WTC11 (cell line): Measurements from ENCODE around the gene STK39. TPM values are rescaled to one million over a fixed set of nuclear protein-coding genes. Genes with fewer than 3 reads are reported as not detected.

ENCODE experiments used
- ATAC-seq: fragments of 200-7000 bp; cut with Tn5 transposase; 2 replicates; pipeline ENCODE4 v1.10.0; 2021; ENCODE audit warnings: mild to moderate bottlenecking, moderate library complexity
- CTCF ChIA-PET: fragments of 300-600 bp; sonication (Branson Sonifier 250); formaldehyde crosslinking; loops from one replicate; lab custom pipeline; 2021; ENCODE audit warnings: antibody characterized with exemption; lab: Charles Lee
- POLR2A ChIA-PET: fragments of 350-600 bp; sonication (Branson Sonifier 250); formaldehyde crosslinking; loops from one replicate; lab custom pipeline; 2021; ENCODE audit warnings: antibody characterized with exemption; lab: Charles Lee
- DNase-seq: peaks from one replicate; pipeline ENCODE4 v3.0.0; 2021; ENCODE audit warnings: low spot score
- H3K27ac Mint-ChIP-seq: 2 replicates; pipeline ENCODE4 v1.8.0; 2021; ENCODE audit warnings: mixed read lengths
- H3K27me3 Mint-ChIP-seq: 2 replicates; pipeline ENCODE4 v1.8.0; 2021; ENCODE audit warnings: low read depth, mild to moderate bottlenecking, moderate library complexity, mixed read lengths
- H3K36me3 Mint-ChIP-seq: 2 replicates; pipeline ENCODE4 v1.8.0; 2021; ENCODE audit warnings: mixed read lengths
- H3K4me1 Mint-ChIP-seq: 2 replicates; pipeline ENCODE4 v1.8.0; 2022; ENCODE audit warnings: mixed read lengths
- H3K4me3 Mint-ChIP-seq: 2 replicates; pipeline ENCODE4 v1.8.0; 2021; ENCODE audit warnings: mild to moderate bottlenecking, moderate library complexity, mixed read lengths
- H3K9me3 Mint-ChIP-seq: 2 replicates; pipeline ENCODE4 v1.8.0; 2021; ENCODE audit warnings: mixed read lengths
- ATF1 ChIP-seq: sonication (generic); formaldehyde crosslinking; IDR thresholded peaks from 2 replicates; pipeline ENCODE4 v1.8.1; 2023; ENCODE audit warnings: mild to moderate bottlenecking, moderate library complexity, missing genetic modification reagents
- ESRRA ChIP-seq: sonication (generic); formaldehyde crosslinking; IDR thresholded peaks from 2 replicates; pipeline ENCODE4 v1.8.1; 2022; ENCODE audit warnings: mild to moderate bottlenecking, missing genetic modification reagents, borderline replicate concordance
- ETV6 ChIP-seq: sonication (generic); formaldehyde crosslinking; IDR thresholded peaks from 2 replicates; pipeline ENCODE4 v1.8.1; 2022; ENCODE audit warnings: mild to moderate bottlenecking, missing genetic modification reagents
- FOXK1 ChIP-seq: sonication (generic); formaldehyde crosslinking; IDR thresholded peaks from 2 replicates; pipeline ENCODE4 v1.8.0; 2022; ENCODE audit warnings: mild to moderate bottlenecking, moderate library complexity, missing genetic modification reagents
- JAZF1 ChIP-seq: fragments of 250-450 bp; sonication (Bioruptor Pico); IDR thresholded peaks from 2 replicates; pipeline ENCODE4 v1.9.0; 2021; ENCODE audit warnings: moderate library complexity, mild to moderate bottlenecking, inconsistent platforms
- NFE2L1 ChIP-seq: sonication (generic); formaldehyde crosslinking; IDR thresholded peaks from 2 replicates; pipeline ENCODE4 v1.8.1; 2023; ENCODE audit warnings: missing genetic modification reagents
- NR1H2 ChIP-seq: sonication (generic); formaldehyde crosslinking; IDR thresholded peaks from 2 replicates; pipeline ENCODE4 v1.9.0; 2021; ENCODE audit warnings: mild to moderate bottlenecking, moderate library complexity, missing genetic modification reagents
- RORB ChIP-seq: fragments of 250-450 bp; sonication (Bioruptor Pico); IDR thresholded peaks from 2 replicates; pipeline ENCODE4 v1.9.0; 2021; ENCODE audit warnings: mild to moderate bottlenecking
- SOX15 ChIP-seq: fragments of 250-450 bp; sonication (Bioruptor Pico); IDR thresholded peaks from 2 replicates; pipeline ENCODE4 v1.9.0; 2021; ENCODE audit warnings: mild to moderate bottlenecking
- SP1 ChIP-seq: sonication (generic); formaldehyde crosslinking; conservative IDR thresholded peaks from 2 replicates; pipeline ENCODE4 v1.8.1; 2022; ENCODE audit warnings: missing genetic modification reagents
- ZNF232 ChIP-seq: sonication (generic); formaldehyde crosslinking; IDR thresholded peaks from 2 replicates; pipeline ENCODE4 v1.8.0; 2022; ENCODE audit warnings: mild to moderate bottlenecking, missing genetic modification reagents
- ZNF317 ChIP-seq: sonication (generic); formaldehyde crosslinking; IDR thresholded peaks from 2 replicates; pipeline ENCODE4 v1.8.1; 2023; ENCODE audit warnings: low read depth, mild to moderate bottlenecking, moderate library complexity, missing genetic modification reagents, borderline replicate concordance
- ZNF671 ChIP-seq: fragments of 250-450 bp; sonication (Bioruptor Pico); IDR thresholded peaks from 2 replicates; pipeline ENCODE4 v1.8.0; 2021; ENCODE audit warnings: mild to moderate bottlenecking
- total RNA-seq: library from RNA; stranded (reverse); gene quantifications from 3 replicates; pipeline ENCODE4 v1.2.3, GENCODE V29; 2021
- TF ChIP-seq, protein P1 (sequence below): sonication (generic); formaldehyde crosslinking; IDR thresholded peaks from 2 replicates; pipeline ENCODE4 v1.8.0; 2022; ENCODE audit warnings: missing genetic modification reagents
- TF ChIP-seq, protein P2 (sequence below): sonication (generic); formaldehyde crosslinking; IDR thresholded peaks from 2 replicates; pipeline ENCODE4 v1.8.1; 2022; ENCODE audit warnings: missing genetic modification reagents, borderline replicate concordance
- TF ChIP-seq, protein P3 (sequence below): fragments of 250-450 bp; sonication (Bioruptor Pico); IDR thresholded peaks from 2 replicates; pipeline ENCODE4 v1.8.0; 2021; ENCODE audit warnings: mild to moderate bottlenecking
- TF ChIP-seq, protein P4 (sequence below): sonication (generic); formaldehyde crosslinking; conservative IDR thresholded peaks from 2 replicates; pipeline ENCODE4 v1.8.1; 2023; ENCODE audit warnings: mild to moderate bottlenecking, low read depth, missing genetic modification reagents, moderate library complexity
- TF ChIP-seq, protein P5 (sequence below): fragments of 250-450 bp; sonication (Bioruptor Pico); IDR thresholded peaks from 2 replicates; pipeline ENCODE4 v1.9.0; 2021; ENCODE audit warnings: mild to moderate bottlenecking
- TF ChIP-seq, protein P6 (sequence below): sonication (generic); formaldehyde crosslinking; IDR thresholded peaks from 2 replicates; pipeline ENCODE4 v1.8.0; 2022; ENCODE audit warnings: mild to moderate bottlenecking, missing genetic modification reagents

STK39 gene
- total RNA-seq, 1 experiment from 2014 or later, result 20.5 TPM

DNA sequence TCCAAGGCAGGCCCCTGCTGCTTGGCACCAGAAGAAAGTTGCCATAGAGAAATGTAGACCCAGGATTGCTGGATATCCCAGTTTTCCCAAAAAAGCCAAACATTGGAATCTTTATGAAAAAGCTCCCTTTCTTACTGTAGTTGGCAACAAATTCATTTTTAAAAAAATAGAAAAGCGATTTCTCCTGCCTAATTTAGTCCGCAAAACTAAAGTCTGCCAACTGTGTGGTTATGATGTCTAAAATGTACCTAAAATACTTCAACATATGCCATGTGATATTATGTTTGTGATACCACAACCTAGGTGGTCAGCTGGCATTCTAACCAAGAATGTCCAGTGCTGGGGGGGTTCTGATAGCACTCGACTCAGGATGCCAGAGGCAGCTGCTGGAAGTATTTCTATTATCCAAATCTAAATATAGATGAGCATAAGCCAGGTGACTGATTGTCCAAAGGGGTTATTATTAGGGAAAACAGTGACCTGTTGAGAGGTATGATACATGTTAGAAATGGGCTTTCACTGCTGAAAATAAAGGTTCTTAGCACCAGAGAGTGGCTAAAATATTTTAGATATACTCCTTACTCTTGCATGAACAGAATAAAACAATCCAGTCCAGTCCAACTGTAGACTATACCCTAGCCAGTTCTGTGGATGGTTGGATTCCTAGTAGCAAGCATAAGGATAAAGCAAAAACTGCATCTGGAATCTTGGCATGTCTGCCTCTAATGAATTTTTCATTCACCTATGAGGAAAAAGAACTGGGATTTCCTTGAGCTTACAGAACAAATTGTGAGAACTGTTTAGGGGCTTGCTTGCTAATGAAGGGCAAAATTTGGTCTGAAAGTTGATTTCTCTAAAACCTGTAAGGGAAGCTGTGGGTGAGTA is 101.7 kb downstream of the STK39 start (continued):
- TF ChIP-seq, protein P1, sequence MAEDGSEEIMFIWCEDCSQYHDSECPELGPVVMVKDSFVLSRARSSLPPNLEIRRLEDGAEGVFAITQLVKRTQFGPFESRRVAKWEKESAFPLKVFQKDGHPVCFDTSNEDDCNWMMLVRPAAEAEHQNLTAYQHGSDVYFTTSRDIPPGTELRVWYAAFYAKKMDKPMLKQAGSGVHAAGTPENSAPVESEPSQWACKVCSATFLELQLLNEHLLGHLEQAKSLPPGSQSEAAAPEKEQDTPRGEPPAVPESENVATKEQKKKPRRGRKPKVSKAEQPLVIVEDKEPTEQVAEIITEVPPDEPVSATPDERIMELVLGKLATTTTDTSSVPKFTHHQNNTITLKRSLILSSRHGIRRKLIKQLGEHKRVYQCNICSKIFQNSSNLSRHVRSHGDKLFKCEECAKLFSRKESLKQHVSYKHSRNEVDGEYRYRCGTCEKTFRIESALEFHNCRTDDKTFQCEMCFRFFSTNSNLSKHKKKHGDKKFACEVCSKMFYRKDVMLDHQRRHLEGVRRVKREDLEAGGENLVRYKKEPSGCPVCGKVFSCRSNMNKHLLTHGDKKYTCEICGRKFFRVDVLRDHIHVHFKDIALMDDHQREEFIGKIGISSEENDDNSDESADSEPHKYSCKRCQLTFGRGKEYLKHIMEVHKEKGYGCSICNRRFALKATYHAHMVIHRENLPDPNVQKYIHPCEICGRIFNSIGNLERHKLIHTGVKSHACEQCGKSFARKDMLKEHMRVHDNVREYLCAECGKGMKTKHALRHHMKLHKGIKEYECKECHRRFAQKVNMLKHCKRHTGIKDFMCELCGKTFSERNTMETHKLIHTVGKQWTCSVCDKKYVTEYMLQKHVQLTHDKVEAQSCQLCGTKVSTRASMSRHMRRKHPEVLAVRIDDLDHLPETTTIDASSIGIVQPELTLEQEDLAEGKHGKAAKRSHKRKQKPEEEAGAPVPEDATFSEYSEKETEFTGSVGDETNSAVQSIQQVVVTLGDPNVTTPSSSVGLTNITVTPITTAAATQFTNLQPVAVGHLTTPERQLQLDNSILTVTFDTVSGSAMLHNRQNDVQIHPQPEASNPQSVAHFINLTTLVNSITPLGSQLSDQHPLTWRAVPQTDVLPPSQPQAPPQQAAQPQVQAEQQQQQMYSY (CRISPR knock-in tag), result no peak
- TF ChIP-seq NR1H2, result no peak
- no peak for TF ChIP-seq ETV6 (CRISPR knock-in tag)
- TF ChIP-seq, all 79 proteins: peak for 0

DNA sequence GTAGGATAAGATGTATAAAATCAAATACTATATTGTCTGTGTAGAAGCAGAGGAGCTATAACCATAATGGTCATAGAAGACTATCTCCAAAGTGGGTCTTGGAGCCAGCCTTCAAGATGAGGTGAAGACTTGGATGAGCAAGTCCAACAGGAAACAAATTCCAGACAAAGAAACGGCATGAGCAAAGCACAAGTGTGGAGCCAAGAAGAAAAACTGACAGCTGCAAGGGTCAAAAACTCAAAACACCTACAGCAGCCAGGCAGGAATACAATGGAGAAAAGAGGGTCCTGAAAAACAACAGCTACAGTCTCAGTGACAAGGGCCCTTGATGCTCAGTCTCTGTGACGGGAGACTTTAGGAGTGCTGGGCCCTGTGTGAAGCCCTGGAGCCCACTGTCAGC is 102.4 kb downstream of the STK39 start:
- no peak overlapping the region; the same call in 1 of the 2 replicates for H3K27ac Mint-ChIP-seq
- peaks cover 6% of the 10 kb centered on the region; the same call in 1 of the 2 replicates for H3K4me1 Mint-ChIP-seq
- no peaks in the 10 kb centered on the region for H3K9me3 Mint-ChIP-seq
- H3K4me3 Mint-ChIP-seq, result no peak overlapping the region
- DNase-seq (no peak), ATAC-seq (no peak)
- no peaks in the 10 kb centered on the region for H3K36me3 Mint-ChIP-seq
- no peaks in the 10 kb centered on the region for H3K27me3 Mint-ChIP-seq
- CTCF ChIA-PET, result interaction anchor here (1.2 kb wide), 1 partner anchor 629 kb away, joined by 3 read pairs; no protein-coding TSS in a partner anchor
- POLR2A ChIA-PET, result no interaction called here
- TF ChIP-seq, protein P2, sequence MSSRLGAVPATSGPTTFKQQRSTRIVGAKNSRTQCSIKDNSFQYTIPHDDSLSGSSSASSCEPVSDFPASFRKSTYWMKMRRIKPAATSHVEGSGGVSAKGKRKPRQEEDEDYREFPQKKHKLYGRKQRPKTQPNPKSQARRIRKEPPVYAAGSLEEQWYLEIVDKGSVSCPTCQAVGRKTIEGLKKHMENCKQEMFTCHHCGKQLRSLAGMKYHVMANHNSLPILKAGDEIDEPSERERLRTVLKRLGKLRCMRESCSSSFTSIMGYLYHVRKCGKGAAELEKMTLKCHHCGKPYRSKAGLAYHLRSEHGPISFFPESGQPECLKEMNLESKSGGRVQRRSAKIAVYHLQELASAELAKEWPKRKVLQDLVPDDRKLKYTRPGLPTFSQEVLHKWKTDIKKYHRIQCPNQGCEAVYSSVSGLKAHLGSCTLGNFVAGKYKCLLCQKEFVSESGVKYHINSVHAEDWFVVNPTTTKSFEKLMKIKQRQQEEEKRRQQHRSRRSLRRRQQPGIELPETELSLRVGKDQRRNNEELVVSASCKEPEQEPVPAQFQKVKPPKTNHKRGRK (CRISPR knock-in tag), result no peak
- TF ChIP-seq ZNF232 (CRISPR knock-in tag) (no peak), RORB (CRISPR knock-in tag) (no peak), SOX15 (no peak), ESRRA (CRISPR knock-in tag) (no peak), SP1 (CRISPR knock-in tag) (no peak), NFE2L1 (CRISPR knock-in tag) (no peak), ZNF671 (CRISPR knock-in tag) (no peak), FOXK1 (CRISPR knock-in tag) (no peak), ZNF317 (CRISPR knock-in tag) (no peak), ATF1 (CRISPR knock-in tag) (no peak), JAZF1 (CRISPR knock-in tag) (no peak)
- TF ChIP-seq, protein P3, sequence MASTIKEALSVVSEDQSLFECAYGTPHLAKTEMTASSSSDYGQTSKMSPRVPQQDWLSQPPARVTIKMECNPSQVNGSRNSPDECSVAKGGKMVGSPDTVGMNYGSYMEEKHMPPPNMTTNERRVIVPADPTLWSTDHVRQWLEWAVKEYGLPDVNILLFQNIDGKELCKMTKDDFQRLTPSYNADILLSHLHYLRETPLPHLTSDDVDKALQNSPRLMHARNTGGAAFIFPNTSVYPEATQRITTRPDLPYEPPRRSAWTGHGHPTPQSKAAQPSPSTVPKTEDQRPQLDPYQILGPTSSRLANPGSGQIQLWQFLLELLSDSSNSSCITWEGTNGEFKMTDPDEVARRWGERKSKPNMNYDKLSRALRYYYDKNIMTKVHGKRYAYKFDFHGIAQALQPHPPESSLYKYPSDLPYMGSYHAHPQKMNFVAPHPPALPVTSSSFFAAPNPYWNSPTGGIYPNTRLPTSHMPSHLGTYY (CRISPR knock-in tag), result no peak
- TF ChIP-seq, protein P4, sequence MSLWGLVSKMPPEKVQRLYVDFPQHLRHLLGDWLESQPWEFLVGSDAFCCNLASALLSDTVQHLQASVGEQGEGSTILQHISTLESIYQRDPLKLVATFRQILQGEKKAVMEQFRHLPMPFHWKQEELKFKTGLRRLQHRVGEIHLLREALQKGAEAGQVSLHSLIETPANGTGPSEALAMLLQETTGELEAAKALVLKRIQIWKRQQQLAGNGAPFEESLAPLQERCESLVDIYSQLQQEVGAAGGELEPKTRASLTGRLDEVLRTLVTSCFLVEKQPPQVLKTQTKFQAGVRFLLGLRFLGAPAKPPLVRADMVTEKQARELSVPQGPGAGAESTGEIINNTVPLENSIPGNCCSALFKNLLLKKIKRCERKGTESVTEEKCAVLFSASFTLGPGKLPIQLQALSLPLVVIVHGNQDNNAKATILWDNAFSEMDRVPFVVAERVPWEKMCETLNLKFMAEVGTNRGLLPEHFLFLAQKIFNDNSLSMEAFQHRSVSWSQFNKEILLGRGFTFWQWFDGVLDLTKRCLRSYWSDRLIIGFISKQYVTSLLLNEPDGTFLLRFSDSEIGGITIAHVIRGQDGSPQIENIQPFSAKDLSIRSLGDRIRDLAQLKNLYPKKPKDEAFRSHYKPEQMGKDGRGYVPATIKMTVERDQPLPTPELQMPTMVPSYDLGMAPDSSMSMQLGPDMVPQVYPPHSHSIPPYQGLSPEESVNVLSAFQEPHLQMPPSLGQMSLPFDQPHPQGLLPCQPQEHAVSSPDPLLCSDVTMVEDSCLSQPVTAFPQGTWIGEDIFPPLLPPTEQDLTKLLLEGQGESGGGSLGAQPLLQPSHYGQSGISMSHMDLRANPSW (CRISPR knock-in tag), result no peak
- TF ChIP-seq, protein P5, sequence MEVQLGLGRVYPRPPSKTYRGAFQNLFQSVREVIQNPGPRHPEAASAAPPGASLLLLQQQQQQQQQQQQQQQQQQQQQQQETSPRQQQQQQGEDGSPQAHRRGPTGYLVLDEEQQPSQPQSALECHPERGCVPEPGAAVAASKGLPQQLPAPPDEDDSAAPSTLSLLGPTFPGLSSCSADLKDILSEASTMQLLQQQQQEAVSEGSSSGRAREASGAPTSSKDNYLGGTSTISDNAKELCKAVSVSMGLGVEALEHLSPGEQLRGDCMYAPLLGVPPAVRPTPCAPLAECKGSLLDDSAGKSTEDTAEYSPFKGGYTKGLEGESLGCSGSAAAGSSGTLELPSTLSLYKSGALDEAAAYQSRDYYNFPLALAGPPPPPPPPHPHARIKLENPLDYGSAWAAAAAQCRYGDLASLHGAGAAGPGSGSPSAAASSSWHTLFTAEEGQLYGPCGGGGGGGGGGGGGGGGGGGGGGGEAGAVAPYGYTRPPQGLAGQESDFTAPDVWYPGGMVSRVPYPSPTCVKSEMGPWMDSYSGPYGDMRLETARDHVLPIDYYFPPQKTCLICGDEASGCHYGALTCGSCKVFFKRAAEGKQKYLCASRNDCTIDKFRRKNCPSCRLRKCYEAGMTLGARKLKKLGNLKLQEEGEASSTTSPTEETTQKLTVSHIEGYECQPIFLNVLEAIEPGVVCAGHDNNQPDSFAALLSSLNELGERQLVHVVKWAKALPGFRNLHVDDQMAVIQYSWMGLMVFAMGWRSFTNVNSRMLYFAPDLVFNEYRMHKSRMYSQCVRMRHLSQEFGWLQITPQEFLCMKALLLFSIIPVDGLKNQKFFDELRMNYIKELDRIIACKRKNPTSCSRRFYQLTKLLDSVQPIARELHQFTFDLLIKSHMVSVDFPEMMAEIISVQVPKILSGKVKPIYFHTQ (CRISPR knock-in tag), result no peak
- TF ChIP-seq, protein P6, sequence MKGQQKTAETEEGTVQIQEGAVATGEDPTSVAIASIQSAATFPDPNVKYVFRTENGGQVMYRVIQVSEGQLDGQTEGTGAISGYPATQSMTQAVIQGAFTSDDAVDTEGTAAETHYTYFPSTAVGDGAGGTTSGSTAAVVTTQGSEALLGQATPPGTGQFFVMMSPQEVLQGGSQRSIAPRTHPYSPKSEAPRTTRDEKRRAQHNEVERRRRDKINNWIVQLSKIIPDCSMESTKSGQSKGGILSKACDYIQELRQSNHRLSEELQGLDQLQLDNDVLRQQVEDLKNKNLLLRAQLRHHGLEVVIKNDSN (CRISPR knock-in tag), result no peak
